Inferior parietal cortex (tissue), 1 donor: Measurements from ENCODE around the gene HOMEZ.
A peak's percentile ranks its signal among the peaks of the same experiment; 100 is the strongest.
"Not testable (repeated sequence)": the region's sequence is repeated elsewhere in the genome, so short reads cannot be mapped to it uniquely, and the experiment has no call there.

Source experiments
- DNase-seq: peaks from one replicate; pipeline ENCODE4 v3.0.0-alpha.2; 2016; ENCODE audit errors: extremely low spot score

The HOMEZ gene

GRCh38 chr14:23281247-23281646 is 4.7 kb downstream of the HOMEZ start:
- no peak for DNase-seq

GRCh38 chr14:23277928-23278327 is 8.0 kb downstream of the HOMEZ start:
- not testable (repeated sequence) for DNase-seq

- no peak for DNase-seq
Measured at GRCh38 chr14:23277189-23277588, 8.7 kb downstream of the HOMEZ start.

- DNase-seq, result no peak
Measured at GRCh38 chr14:23275412-23275811, 10.5 kb downstream of the HOMEZ start.

- no peak for DNase-seq
Measured at GRCh38 chr14:23269193-23269592, 16.7 kb downstream of the HOMEZ start.

GRCh38 chr14:23260849-23261248 is 25.1 kb downstream of the HOMEZ start:
- not testable (repeated sequence) for DNase-seq

- DNase-seq, result no peak
Measured at GRCh38 chr14:23259426-23259825, 26.5 kb downstream of the HOMEZ start.

- no peak for DNase-seq
Measured at GRCh38 chr14:23258256-23258655, 27.7 kb downstream of the HOMEZ start.

GRCh38 chr14:23252420-23253333 is 33.3 kb downstream of the HOMEZ start:
- DNase-seq, result no peak

GRCh38 chr14:23252006-23252405 is 33.9 kb downstream of the HOMEZ start:
- no peak for DNase-seq

- DNase-seq, result no peak
Measured at GRCh38 chr14:23249824-23250223, 36.1 kb downstream of the HOMEZ start.

GRCh38 chr14:23248601-23249000 is 37.3 kb downstream of the HOMEZ start:
- DNase-seq, result no peak

GRCh38 chr14:23245282-23245681 is 40.6 kb downstream of the HOMEZ start:
- DNase-seq, result no peak

GRCh38 chr14:23243066-23243465 is 42.9 kb downstream of the HOMEZ start:
- DNase-seq, result no peak

GRCh38 chr14:23242076-23242475 is 43.9 kb downstream of the HOMEZ start:
- DNase-seq, result no peak

GRCh38 chr14:23241061-23241715 is 44.7 kb downstream of the HOMEZ start:
- DNase-seq, result not testable (repeated sequence)

GRCh38 chr14:23240661-23241060 is 45.3 kb downstream of the HOMEZ start:
- DNase-seq, result no peak

- peak; percentile 71 for DNase-seq
Measured at GRCh38 chr14:23237772-23238594, 47.9 kb downstream of the HOMEZ start, which contains the start of gene RNF212B. Gene RNF212B, plus strand, starts transcription at chr14:23237936. Its CDS starts 2,410 bp downstream, at chr14:23240346.

GRCh38 chr14:23232241-23232808 is 53.6 kb downstream of the HOMEZ start:
- DNase-seq, result not testable (repeated sequence)

- DNase-seq, result no peak
Measured at GRCh38 chr14:23228812-23229211, 57.1 kb downstream of the HOMEZ start.

- DNase-seq, result no peak
Measured at GRCh38 chr14:23227566-23227965, 58.4 kb downstream of the HOMEZ start.

- not testable (repeated sequence) for DNase-seq
Measured at GRCh38 chr14:23224958-23225357, 61.0 kb downstream of the HOMEZ start.
